Glomerular visceral epithelial cell (primary cell): ENCODE measurements around the gene SPIRE1.

Experiments
- DNase-seq: peaks from one replicate; pipeline ENCODE4 v3.0.0-alpha.2; 2016; ENCODE audit errors: extremely low spot score

SPIRE1 gene

GRCh38 chr18:12657684-12658425 is at the start of gene SPIRE1:
TSS of gene SPIRE1 (minus strand) at chr18:12658107. CDS start at chr18:12657866, 241 bp downstream.
- DNase-seq: peak; percentile 76

- peak; percentile 27 for DNase-seq
Observed at GRCh38 chr18:12703664-12704063, 45.8 kb upstream of the SPIRE1 start.

GRCh38 chr18:12703096-12703567 is 45.2 kb upstream of the SPIRE1 start:
- no peak for DNase-seq

- DNase-seq: peak; percentile 91
Observed at GRCh38 chr18:12702221-12703095, 44.6 kb upstream of the SPIRE1 start, which contains the start of the genes CEP76 and PSMG2. TSS of gene CEP76 (minus strand) at chr18:12702723. CDS start at chr18:12702548, 175 bp downstream. TSS of gene PSMG2 (plus strand) at chr18:12703042. CDS start at chr18:12703108, 66 bp downstream.

GRCh38 chr18:12701161-12701560 is 43.3 kb upstream of the SPIRE1 start:
- DNase-seq: no peak

- DNase-seq: no peak
Observed at GRCh38 chr18:12699747-12700146, 41.8 kb upstream of the SPIRE1 start.

GRCh38 chr18:12694032-12694431 is 36.1 kb upstream of the SPIRE1 start:
- DNase-seq: no peak

DNA sequence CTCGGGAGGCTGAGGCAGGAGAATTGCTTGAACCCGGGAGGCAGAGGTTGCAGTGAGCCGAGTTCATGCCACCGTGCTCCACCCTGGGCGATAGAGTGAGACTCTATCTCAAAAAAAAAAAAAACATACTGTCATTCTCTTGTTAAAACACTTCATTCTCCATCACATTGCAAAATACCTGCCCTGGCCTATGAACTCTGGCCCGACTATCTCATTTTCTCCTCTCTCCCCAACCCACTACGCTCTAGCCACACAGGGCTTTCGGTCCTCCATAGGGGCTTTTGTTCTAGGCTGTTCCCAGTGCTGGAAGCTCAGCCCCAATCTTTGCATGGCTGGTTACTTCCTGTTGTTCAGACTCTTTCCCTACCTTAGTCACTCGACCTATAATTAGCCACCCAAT is 34.3 kb upstream of the SPIRE1 start:
- no peak for DNase-seq

GRCh38 chr18:12689256-12689850 is 31.4 kb upstream of the SPIRE1 start:
- no peak for DNase-seq

DNA sequence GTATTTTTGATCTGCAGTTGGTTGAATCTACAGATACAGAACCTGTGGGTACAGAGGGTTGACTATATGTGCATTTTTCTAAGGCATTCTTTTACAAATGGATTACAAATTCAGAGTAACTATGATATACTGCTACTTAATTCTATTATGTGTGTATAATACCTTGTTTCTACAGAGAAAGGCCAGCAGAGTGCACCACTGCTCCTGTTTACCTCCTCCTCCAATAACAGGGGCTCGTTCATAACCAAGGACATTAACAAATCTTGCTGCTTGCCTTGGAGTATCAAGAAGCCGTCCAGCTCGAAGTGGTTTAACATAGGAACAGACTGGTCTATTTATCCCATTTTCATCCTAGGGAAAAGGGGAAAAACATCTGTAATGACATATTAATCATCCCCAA is 28.2 kb upstream of the SPIRE1 start:
- DNase-seq: no peak

DNA sequence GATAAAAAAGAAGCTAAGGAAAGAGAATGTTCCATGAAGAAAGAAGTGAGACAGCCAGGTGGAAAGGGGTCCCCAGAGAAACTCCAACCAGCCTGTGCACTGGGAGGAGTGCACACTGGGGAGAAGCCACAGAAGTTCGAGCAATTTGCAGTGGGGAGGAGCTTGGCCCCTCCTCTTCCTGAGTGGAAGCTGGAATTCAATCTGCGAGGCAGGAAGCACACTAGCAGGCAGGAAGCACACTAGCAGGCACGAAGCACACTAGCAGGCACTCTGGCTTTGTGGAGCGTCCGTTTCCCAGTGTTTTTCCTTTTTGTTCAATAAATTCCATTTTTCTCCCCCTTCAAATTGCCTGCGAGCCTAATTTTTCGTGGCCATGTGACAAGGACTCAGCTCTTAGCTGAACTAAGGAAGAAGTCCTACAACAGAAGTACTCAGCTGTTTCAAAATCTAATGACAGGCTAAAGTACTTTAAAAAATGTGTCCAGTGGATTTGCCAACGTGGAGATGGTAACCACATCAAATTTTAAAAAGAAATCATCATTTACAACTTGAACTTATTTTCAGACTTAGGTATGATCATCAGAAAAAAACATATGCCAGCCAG is 21.4 kb upstream of the SPIRE1 start:
- DNase-seq: peak; percentile 21

- no peak for DNase-seq
Observed at GRCh38 chr18:12668041-12668440, 10.1 kb upstream of the SPIRE1 start.

GRCh38 chr18:12659904-12660605 is 2.1 kb upstream of the SPIRE1 start:
- peak; percentile 66 for DNase-seq

DNA sequence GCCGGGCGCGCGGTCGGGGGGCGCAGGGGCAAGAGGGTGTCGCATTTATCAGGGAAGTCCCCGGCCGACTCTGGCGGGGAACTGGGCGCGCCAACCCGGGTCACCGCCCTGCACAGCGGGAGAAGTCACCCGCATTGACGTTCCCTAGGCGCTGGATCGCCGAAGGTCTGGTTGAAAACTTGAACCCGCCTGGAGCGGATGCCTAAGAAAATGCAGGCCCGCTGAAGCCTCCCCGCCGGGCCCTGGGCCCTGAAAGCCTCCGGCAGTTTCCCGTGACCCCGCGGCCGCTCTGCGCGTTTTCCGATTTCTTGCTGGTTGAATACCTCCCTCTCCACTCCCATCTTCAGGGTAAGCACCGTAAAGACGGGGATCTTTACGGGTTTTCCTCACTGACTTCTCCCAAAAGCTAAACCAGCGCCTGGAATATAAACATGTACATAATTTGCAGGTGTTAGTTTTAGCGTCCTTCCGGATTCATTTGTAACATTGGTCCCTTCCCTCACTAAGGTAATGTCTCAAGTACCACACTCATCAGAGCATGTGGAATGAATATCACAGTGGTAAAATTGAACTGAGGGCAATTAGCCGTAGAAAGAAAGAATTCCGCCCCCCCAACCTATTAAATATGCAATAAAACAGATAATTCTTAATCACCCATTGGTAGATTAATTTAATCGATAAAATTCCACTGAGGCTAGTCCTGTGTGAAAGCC is 675 bp upstream of the SPIRE1 start:
- peak; percentile 49 for DNase-seq

GRCh38 chr18:12656938-12657683 is 796 bp downstream of the SPIRE1 start:
- peak; percentile 51 for DNase-seq

- DNase-seq: peak; percentile 7
Observed at GRCh38 chr18:12656605-12656937, 1.3 kb downstream of the SPIRE1 start.

GRCh38 chr18:12654971-12655370 is 2.9 kb downstream of the SPIRE1 start:
- no peak for DNase-seq

GRCh38 chr18:12652861-12653401 is 5.0 kb downstream of the SPIRE1 start:
- peak; percentile 36 for DNase-seq

DNA sequence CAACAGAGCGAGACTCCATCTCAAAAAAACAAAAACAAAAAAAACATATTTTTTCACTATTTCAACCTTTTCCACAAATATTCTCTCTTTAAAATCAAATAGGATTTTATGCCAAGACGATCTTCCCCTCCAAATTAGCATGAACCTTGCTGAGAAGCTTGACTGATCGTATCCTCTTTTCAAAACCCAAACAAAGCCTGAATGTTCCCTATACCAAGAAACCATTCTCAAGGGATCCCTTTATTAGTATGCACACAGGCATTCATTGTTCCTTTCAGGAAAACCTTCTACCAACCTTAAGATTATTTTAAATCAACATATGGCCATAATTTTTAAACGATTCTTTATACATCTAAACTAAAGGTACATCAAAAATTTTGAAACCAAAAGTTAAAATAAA is 6.3 kb downstream of the SPIRE1 start:
- no peak for DNase-seq

DNA sequence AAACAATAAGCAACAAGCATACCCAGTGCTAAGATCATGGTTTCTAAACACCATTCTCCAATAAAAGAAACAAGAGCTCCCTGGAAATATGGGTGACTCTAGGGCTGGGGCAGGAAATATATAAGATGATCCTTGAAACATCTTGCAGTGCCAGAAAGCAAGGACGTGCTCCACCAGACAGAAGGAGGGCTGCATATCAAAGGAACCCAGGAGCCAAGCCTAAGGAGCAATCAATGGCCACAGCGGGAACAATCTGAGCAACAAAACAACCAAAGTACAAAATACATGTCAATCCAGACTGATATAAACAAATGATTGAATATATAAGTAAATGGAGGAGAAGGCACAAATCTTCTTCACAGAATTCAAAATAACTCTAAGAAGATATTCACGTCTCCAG is 10.1 kb downstream of the SPIRE1 start:
- DNase-seq: no peak
